HG02870 (cell line): ENCODE results near the gene SH3PXD2A.
"Not testable (repeated sequence)": the region's sequence is repeated elsewhere in the genome, so short reads cannot be mapped to it uniquely, and the experiment has no call there.

Experiments
- ATAC-seq: cut with Tn5 transposase; IDR thresholded peaks from one replicate; pipeline ENCODE4 v1.9.1; 2021; ENCODE audit warnings: mild to moderate bottlenecking, moderate library complexity; ENCODE audit not compliant: unreplicated experiment

The SH3PXD2A gene

GRCh38 chr10:103852189-103852711 lies 3.1 kb downstream of the SH3PXD2A start:
- ATAC-seq = no peak

GRCh38 chr10:103851261-103851660 lies 4.1 kb downstream of the SH3PXD2A start:
- no peak for ATAC-seq

- ATAC-seq = no peak
Measured at GRCh38 chr10:103850572-103850895, 4.8 kb downstream of the SH3PXD2A start.

- no peak for ATAC-seq
Measured at GRCh38 chr10:103849880-103850571, 5.3 kb downstream of the SH3PXD2A start.

- no peak for ATAC-seq
Measured at GRCh38 chr10:103849212-103849877, 6.0 kb downstream of the SH3PXD2A start.

- no peak for ATAC-seq
Measured at GRCh38 chr10:103847909-103848468, 7.4 kb downstream of the SH3PXD2A start.

- no peak for ATAC-seq
Measured at GRCh38 chr10:103847346-103847745, 8.0 kb downstream of the SH3PXD2A start.

GRCh38 chr10:103845972-103846371 lies 9.4 kb downstream of the SH3PXD2A start:
- ATAC-seq = no peak

- ATAC-seq = not testable (repeated sequence)
Measured at GRCh38 chr10:103845346-103845745, 10.0 kb downstream of the SH3PXD2A start.

GRCh38 chr10:103843854-103844570 lies 11.4 kb downstream of the SH3PXD2A start:
- ATAC-seq = no peak

- ATAC-seq = no peak
Measured at GRCh38 chr10:103843045-103843444, 12.3 kb downstream of the SH3PXD2A start.

- ATAC-seq = no peak
Measured at GRCh38 chr10:103842605-103843004, 12.8 kb downstream of the SH3PXD2A start.

- ATAC-seq = no peak
Measured at GRCh38 chr10:103841519-103841918, 13.9 kb downstream of the SH3PXD2A start.

GRCh38 chr10:103840740-103841070 lies 14.7 kb downstream of the SH3PXD2A start:
- no peak for ATAC-seq

- no peak for ATAC-seq
Measured at GRCh38 chr10:103839872-103840739, 15.3 kb downstream of the SH3PXD2A start.

GRCh38 chr10:103839519-103839871 lies 15.9 kb downstream of the SH3PXD2A start:
- ATAC-seq = no peak

- ATAC-seq = no peak
Measured at GRCh38 chr10:103838862-103839518, 16.4 kb downstream of the SH3PXD2A start.

- ATAC-seq = no peak
Measured at GRCh38 chr10:103838070-103838395, 17.3 kb downstream of the SH3PXD2A start.

- no peak for ATAC-seq
Measured at GRCh38 chr10:103837370-103838069, 17.9 kb downstream of the SH3PXD2A start.

- no peak for ATAC-seq
Measured at GRCh38 chr10:103836861-103837260, 18.5 kb downstream of the SH3PXD2A start.
